Measurements from ENCODE around the gene KRT13. TPM values are rescaled to one million over a fixed set of nuclear protein-coding genes. Genes with fewer than 3 reads are reported as not detected.

The KRT13 gene
- total and polyA plus RNA-seq, 9 of the 15 experiments (the other 6 are each of a cell fraction or from before 2014, with no cell fraction given), result 0.11 to 1.1 (median 0.24) TPM; not detected in 3

GRCh38 chr17:41524261-41524660 is 18.8 kb upstream of the KRT13 start:
- H3K79me2 ChIP-seq (ENCODE audit: control insufficient read depth, insufficient read depth, low read length), result peaks cover 32% of the 10 kb centered on the region
- no peak overlapping the region for H3K4me2 ChIP-seq (ENCODE audit: insufficient read depth, low read length)
- TF ChIP-seq CSDE1 (IDR thresholded peaks at IDR 0.05), result no peak
- 0 out of 2 replicates have a peak, but pooled peaks have one; percentile 5 for TF ChIP-seq RBFOX2 (IDR thresholded peaks at IDR 0.05; ENCODE audit: low read depth, low read length)
- TF ChIP-seq PKNOX1 (IDR thresholded peaks at IDR 0.05), result peak; percentile 13; the same call in 1 of the 2 replicates

GRCh38 chr17:41523787-41524186 is 18.4 kb upstream of the KRT13 start:
- WGBS (ENCODE audit: insufficient coverage, low coverage, missing lambda C conversion rate), result 59% methylated on average over 19 of the region's 19 CpGs
- H3K79me2 ChIP-seq (ENCODE audit: control insufficient read depth, insufficient read depth, low read length), result peaks cover 28% of the 10 kb centered on the region
- peaks cover 36 to 85% of the 10 kb centered on the region in 2 experiments for H3K4me1 ChIP-seq (replicated peaks in 1 of 2; ENCODE audit: control insufficient read depth in 2 of 2, insufficient read depth in 2 of 2, low read length in 2 of 2)
- in situ Hi-C loops (cut with MboI) (no loop called here), intact Hi-C loops (cut with micrococcal nuclease) (no loop called here)
- no peak overlapping the region for H3K4me3 ChIP-seq
- ATAC-seq (no peak), FAIRE-seq (no peak), DNase-seq (ENCODE audit: extremely low read depth in 1 of 4, low spot score in 3 of 4) (no peak)
- BruUV-seq (replicated peaks), result TSS peak; percentile 31
- no peaks in the 10 kb centered on the region; the same call in 1 of the 2 replicates for H4K20me1 ChIP-seq (replicated peaks; ENCODE audit: control insufficient read depth, insufficient read depth, low read length)
- POLR2A ChIA-PET, result no interaction called here
- CTCF ChIA-PET (ENCODE audit: low intra/inter-chr PET ratio), result no interaction called here
- no peaks in the 10 kb centered on the region for H3K9me3 ChIP-seq (replicated peaks; ENCODE audit: control insufficient read depth, insufficient read depth, low read depth, low read length)
- H3K36me3 ChIP-seq (ENCODE audit: control insufficient read depth, insufficient read depth, low read length), result peaks cover 33% of the 10 kb centered on the region; the same call in 1 of the 3 replicates
- H3K4me2 ChIP-seq (ENCODE audit: insufficient read depth, low read length), result no peak overlapping the region
- H3K27me3 ChIP-seq (ENCODE audit: control insufficient read depth in 2 of 2, insufficient read depth in 2 of 2, low read length in 2 of 2), result no peaks in the 10 kb centered on the region
- peak overlapping the region in 1 of 2 experiments; percentile 1; a peak in 1 of 4 replicates for H3K9ac ChIP-seq (ENCODE audit: insufficient read depth in 1 of 2, low read depth in 2 of 2, low read length in 2 of 2)
- no peaks in the 10 kb centered on the region for H3K9me1 ChIP-seq (ENCODE audit: control insufficient read depth, insufficient read depth, low read length)
- H2AFZ ChIP-seq (ENCODE audit: low read depth, low read length), result no peak overlapping the region
- H3K27ac ChIP-seq (ENCODE audit: extremely low read depth, low read depth, low read length), result no peak overlapping the region
- TF ChIP-seq SOX6 (IDR thresholded peaks at IDR 0.05) (no peak), ZNF121 (CRISPR knock-in tag; conservative IDR thresholded peaks at IDR 0.05) (no peak), NUFIP1 (IDR thresholded peaks at IDR 0.05; ENCODE audit: partially characterized antibody) (no peak), ARID3B (CRISPR knock-in tag; IDR thresholded peaks at IDR 0.05; ENCODE audit: borderline replicate concordance) (no peak), CBFA2T3 (IDR thresholded peaks at IDR 0.05) (peak; percentile 21; the same call in 1 of the 2 replicates), NFIC (IDR thresholded peaks at IDR 0.05) (peak; percentile 32; the same call in 1 of the 2 replicates), RBFOX2 (IDR thresholded peaks at IDR 0.05; ENCODE audit: low read depth, low read length) (peak; percentile 17; the same call in 1 of the 2 replicates), BMI1 (IDR thresholded peaks at IDR 0.05; ENCODE audit: low read length) (no peak), ZC3H8 (IDR thresholded peaks at IDR 0.05) (no peak), ZBTB33 (CRISPR knock-in tag; IDR thresholded peaks at IDR 0.05) (peak; percentile 60; the same call in 1 of the 2 replicates)

More at GRCh38 chr17:41524261-41524660, 18.8 kb upstream of the KRT13 start:
- Histone ChIP-seq H3K36me3 (ENCODE audit: control insufficient read depth, insufficient read depth, low read length) (peaks cover 33% of the 10 kb centered on the region; the same call in 1 of the 3 replicates), H3K27ac (ENCODE audit: extremely low read depth, low read depth, low read length) (no peak overlapping the region), H3K27me3 (ENCODE audit: control insufficient read depth in 2 of 2, insufficient read depth in 2 of 2, low read length in 2 of 2) (no peaks in the 10 kb centered on the region), H4K20me1 (replicated peaks; ENCODE audit: control insufficient read depth, insufficient read depth, low read length) (no peaks in the 10 kb centered on the region; the same call in 1 of the 2 replicates), H3K9me3 (replicated peaks; ENCODE audit: control insufficient read depth, insufficient read depth, low read depth, low read length) (no peaks in the 10 kb centered on the region), H2AFZ (ENCODE audit: low read depth, low read length) (no peak overlapping the region), H3K9me1 (ENCODE audit: control insufficient read depth, insufficient read depth, low read length) (no peaks in the 10 kb centered on the region), H3K9ac (ENCODE audit: insufficient read depth in 1 of 2, low read depth in 2 of 2, low read length in 2 of 2) (no peak overlapping the region; a peak in 1 of 4 replicates), H3K4me3 (no peak overlapping the region), H3K4me1 (replicated peaks in 1 of 2; ENCODE audit: control insufficient read depth in 2 of 2, insufficient read depth in 2 of 2, low read length in 2 of 2) (peaks cover 41 to 88% of the 10 kb centered on the region in 2 experiments)
- intact Hi-C loops (cut with micrococcal nuclease), result no loop called here
- ChIA-PET POLR2A (interaction anchor here (0.6 to 1.2 kb wide), 2 partner anchors 18 to 698 kb away, joined by 3 to 4 read pairs; no protein-coding TSS in a partner anchor), CTCF (ENCODE audit: low intra/inter-chr PET ratio) (no interaction called here)
- no TSS peak for BruUV-seq (replicated peaks)
- FAIRE-seq, result no peak
- 94% methylated on average over 9 of the region's 11 CpGs for WGBS (ENCODE audit: insufficient coverage, low coverage, missing lambda C conversion rate)
- no peak for DNase-seq (ENCODE audit: extremely low read depth in 1 of 4, low spot score in 3 of 4)
- in situ Hi-C loops (cut with MboI), result no loop called here
- ATAC-seq, result no peak
